Measurements from ENCODE around the gene SSNA1. TPM values are rescaled to one million over a fixed set of nuclear protein-coding genes. Genes with fewer than 3 reads are reported as not detected.

Gene SSNA1
- total RNA-seq, 2 donors from 2014 or later, result 67.1 to 72.0 TPM

DNA sequence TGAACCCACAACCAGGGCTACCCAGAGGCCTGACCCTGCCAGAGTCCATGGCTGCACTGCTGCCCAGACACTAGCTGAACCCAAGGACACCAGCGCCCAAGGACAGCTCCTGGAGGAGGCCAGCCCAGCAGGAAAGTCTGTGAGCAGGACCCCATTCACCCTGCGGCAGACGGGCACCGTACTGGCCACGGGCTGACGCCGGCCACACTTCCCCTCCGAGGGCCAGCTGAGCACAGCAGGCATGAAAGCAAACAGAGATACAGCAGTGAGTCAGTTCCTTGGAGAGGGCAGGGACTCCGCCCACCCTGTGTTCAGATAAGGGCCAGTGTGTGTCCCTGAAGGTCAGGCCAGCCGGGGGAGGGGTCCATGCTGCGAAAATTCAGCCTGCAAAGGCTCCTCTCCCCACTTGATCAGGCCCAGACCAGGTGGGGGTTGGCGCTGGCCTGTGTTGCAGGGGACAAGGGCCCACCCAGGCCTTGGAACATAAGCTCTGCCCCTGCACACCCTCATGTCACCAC lies 30.3 kb downstream of the SSNA1 start:
- no peaks in the 10 kb centered on the region for H3K9me3 ChIP-seq
- no peak for DNase-seq (ENCODE audit: low spot score)
- no peaks in the 10 kb centered on the region for H3K36me3 ChIP-seq
- peak overlapping the region in 1 of 2 donors; percentile 42 for H3K27ac ChIP-seq
- TF ChIP-seq, protein P1, sequence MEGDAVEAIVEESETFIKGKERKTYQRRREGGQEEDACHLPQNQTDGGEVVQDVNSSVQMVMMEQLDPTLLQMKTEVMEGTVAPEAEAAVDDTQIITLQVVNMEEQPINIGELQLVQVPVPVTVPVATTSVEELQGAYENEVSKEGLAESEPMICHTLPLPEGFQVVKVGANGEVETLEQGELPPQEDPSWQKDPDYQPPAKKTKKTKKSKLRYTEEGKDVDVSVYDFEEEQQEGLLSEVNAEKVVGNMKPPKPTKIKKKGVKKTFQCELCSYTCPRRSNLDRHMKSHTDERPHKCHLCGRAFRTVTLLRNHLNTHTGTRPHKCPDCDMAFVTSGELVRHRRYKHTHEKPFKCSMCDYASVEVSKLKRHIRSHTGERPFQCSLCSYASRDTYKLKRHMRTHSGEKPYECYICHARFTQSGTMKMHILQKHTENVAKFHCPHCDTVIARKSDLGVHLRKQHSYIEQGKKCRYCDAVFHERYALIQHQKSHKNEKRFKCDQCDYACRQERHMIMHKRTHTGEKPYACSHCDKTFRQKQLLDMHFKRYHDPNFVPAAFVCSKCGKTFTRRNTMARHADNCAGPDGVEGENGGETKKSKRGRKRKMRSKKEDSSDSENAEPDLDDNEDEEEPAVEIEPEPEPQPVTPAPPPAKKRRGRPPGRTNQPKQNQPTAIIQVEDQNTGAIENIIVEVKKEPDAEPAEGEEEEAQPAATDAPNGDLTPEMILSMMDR (IDR thresholded peaks at IDR 0.05), result no peak
- no peaks in the 10 kb centered on the region for H3K27me3 ChIP-seq
- peaks cover 0 to 45% of the 10 kb centered on the region in 2 donors for H3K4me1 ChIP-seq
- H3K4me3 ChIP-seq, result no peak overlapping the region

DNA sequence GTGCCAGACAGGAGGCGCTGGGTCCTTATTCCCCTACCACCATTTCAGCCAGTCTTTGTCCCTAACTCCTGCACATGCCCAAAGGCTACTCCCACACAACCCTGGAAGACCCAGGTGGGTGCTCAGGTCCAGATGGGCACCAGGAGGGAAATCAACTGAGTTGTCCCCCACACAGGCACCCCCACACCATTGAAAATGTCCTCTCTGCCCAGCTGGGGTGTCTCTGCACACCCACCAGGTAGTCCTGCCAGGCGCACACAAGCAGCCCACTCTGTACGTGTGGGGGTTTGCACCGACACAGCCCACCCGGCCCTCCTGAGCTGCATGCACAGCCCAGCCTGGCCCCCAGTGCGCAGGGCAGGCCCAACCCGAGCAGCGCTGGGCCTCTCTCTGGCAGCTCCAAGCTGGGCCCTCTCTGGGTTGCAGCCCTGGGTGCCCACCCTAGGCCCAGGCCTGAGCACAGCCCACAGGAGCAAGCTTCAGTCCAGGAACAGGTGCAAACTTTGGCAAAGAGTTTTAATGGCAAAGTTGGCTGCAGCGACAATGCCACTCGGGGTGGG lies 31.4 kb downstream of the SSNA1 start:
- TF ChIP-seq, protein P1 (IDR thresholded peaks at IDR 0.05), result no peak
- DNase-seq (ENCODE audit: low spot score), result no peak
- peaks cover 0 to 50% of the 10 kb centered on the region in 2 donors for H3K4me1 ChIP-seq
- H3K9me3 ChIP-seq, result no peaks in the 10 kb centered on the region
- H3K27ac ChIP-seq, result no peak overlapping the region
- H3K4me3 ChIP-seq, result no peak overlapping the region
- H3K27me3 ChIP-seq, result no peaks in the 10 kb centered on the region
- H3K36me3 ChIP-seq, result no peaks in the 10 kb centered on the region

DNA sequence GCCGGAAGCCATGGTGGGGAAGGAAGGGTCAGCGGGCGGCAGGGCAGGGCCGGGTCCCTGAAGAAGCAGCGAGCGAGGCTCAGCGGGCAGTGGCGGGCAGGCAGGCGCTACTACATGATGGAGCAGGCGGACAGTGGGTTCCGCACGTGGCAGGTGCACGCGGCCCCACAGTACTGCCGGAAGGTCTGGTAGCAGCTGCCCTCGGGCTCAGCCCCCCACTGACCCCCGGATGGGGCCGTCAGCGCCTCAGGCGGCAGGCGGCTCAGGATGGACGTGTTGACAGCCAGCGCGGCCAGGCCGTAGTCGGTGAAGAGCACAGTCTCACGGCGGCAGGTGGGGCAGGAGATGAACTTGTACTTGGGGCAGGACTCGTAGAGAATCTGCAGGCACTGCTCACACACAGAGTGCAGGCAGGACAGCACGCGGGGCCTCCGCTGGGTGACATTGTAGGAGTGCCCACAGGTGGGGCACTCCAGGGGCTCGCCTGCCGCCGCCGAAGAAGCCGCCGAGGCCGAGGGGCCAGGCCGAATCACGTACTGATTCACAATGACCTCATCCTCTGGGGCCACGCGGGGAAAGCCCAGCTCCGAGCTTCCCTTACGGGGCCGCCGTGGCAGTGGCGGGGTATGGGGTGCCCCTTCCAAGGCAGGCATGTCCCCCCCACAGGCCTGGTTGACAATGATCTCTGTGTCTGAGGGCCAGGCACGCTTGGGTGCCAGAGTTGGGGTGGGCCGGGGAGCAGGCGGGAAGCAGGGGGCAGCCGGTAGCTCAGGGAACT lies 32.0 kb downstream of the SSNA1 start:
- DNase-seq (ENCODE audit: low spot score), result no peak
- no peaks in the 10 kb centered on the region for H3K36me3 ChIP-seq
- no peak overlapping the region for H3K4me3 ChIP-seq
- no peaks in the 10 kb centered on the region for H3K9me3 ChIP-seq
- no peaks in the 10 kb centered on the region for H3K27me3 ChIP-seq
- H3K4me1 ChIP-seq, result peaks cover 0 to 50% of the 10 kb centered on the region in 2 donors
- H3K27ac ChIP-seq, result no peak overlapping the region
- TF ChIP-seq, protein P1 (IDR thresholded peaks at IDR 0.05), result no peak

DNA sequence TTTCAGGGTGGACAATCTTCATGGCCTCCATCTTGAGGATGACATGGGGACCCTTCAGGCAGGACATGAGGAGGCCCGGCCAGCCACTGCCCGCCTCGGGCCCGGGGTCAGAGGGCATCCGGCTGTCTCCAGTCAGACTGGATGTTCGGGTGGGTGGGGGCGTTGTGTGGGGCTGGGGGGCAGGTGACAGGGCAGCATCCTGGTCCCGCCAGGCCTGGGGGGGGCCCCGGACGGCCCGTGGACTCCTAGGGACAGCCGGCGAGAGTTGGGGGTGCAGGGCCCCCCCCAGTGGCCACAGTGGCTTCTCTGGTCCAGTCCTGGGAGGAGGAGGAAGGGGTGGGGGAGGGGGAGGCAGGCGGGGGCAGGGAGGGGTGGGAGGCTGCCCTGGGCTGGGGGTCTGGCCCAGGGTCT lies 32.6 kb downstream of the SSNA1 start:
- Histone ChIP-seq H3K27me3 (no peaks in the 10 kb centered on the region), H3K27ac (peak overlapping the region; percentile 53 to 60), H3K9me3 (no peaks in the 10 kb centered on the region), H3K36me3 (no peaks in the 10 kb centered on the region), H3K4me1 (peaks cover 0 to 50% of the 10 kb centered on the region in 2 donors), H3K4me3 (peak overlapping the region in 1 of 2 donors; percentile 54)
- TF ChIP-seq, protein P1 (IDR thresholded peaks at IDR 0.05), result no peak
- DNase-seq (ENCODE audit: low spot score), result no peak

DNA sequence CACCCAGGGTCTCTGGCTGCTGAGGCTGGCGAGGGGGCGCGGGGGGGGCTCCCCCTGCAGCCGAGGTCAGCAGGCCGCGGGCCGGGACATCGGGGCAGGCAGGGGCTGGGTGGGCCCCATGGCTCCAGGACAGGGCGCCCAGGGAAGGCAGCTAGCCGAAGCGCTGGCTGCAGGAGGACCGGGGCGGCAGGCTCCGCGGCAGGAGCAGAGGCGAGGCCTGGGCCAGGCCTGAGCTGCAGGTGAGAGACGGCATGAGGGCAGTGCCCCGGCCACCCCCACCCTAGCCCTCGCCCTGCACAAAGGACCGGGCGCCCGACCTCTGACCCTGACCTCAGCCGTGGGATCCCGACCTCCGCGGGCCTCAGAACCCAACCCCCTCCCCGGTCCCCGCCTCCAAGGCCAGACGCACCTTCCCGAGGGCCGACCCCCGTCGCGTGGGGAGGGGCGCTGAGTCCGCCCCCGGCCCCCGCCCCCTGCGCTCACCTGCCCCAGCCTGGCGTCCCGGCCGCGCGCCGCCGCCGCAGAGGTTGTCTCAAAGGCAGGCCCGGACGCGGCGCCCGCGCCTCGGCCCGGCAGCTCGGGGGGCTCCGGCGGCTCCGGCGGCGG lies 33.1 kb downstream of the SSNA1 start:
- no peak for DNase-seq (ENCODE audit: low spot score)
- Histone ChIP-seq H3K4me1 (peaks cover 0 to 50% of the 10 kb centered on the region in 2 donors), H3K27ac (peak overlapping the region; percentile 53 to 60)

More for the DNA sequence above, 33.1 kb downstream of the SSNA1 start:
- Histone ChIP-seq H3K4me3 (peak overlapping the region; percentile 45 to 54), H3K9me3 (no peaks in the 10 kb centered on the region), H3K36me3 (no peaks in the 10 kb centered on the region), H3K27me3 (no peaks in the 10 kb centered on the region)
- TF ChIP-seq, protein P1 (IDR thresholded peaks at IDR 0.05), result no peak
